Kidney (tissue), 14 donors: ENCODE data around the gene THPO. TPM values are rescaled to one million over a fixed set of nuclear protein-coding genes. Genes with fewer than 3 reads are reported as not detected.

Source experiments
- DNase-seq, 5 donors: peaks; one replicate each; pipeline ENCODE4 v3.0.0-alpha.2; 2013 to 2020
- FAIRE-seq: peaks from 2 replicates; lab custom pipeline; 2012; peaks lifted over from hg19 to GRCh38; lab: Jason Lieb, UNC
- H3K27ac ChIP-seq, 2 donors: one replicate each; pipeline ENCODE4 v1.7.0; 2013; ENCODE audit warnings: low read depth in 2 of 2, low read length in 2 of 2, inconsistent platforms in 1 of 2
- H3K27me3 ChIP-seq: one replicate; pipeline ENCODE4 v1.7.1; 2013; ENCODE audit warnings: low read length, inconsistent platforms; ENCODE audit not compliant: control insufficient read depth, insufficient read depth
- H3K36me3 ChIP-seq, 3 donors: one replicate each; pipeline versions ENCODE4 v1.7.0 to v1.7.1; 2013; ENCODE audit warnings: low read length in 3 of 3, control low read depth in 1 of 3, inconsistent platforms in 1 of 3; ENCODE audit not compliant: insufficient read depth in 3 of 3, control insufficient read depth in 2 of 3
- H3K4me1 ChIP-seq, 3 donors: one replicate each; pipeline versions ENCODE4 v1.7.0 to v1.7.1; 2013; ENCODE audit warnings: low read length in 3 of 3, inconsistent platforms in 1 of 3, low read depth in 1 of 3; ENCODE audit not compliant: control insufficient read depth in 2 of 3, insufficient read depth in 2 of 3
- H3K4me3 ChIP-seq, 3 donors: one replicate each; pipeline versions ENCODE4 v1.7.0 to v1.8.1; 2013; ENCODE audit warnings: low read length in 3 of 3, control low read depth in 1 of 3, inconsistent platforms in 1 of 3
- H3K9ac ChIP-seq, 3 donors: one replicate each; pipeline versions ENCODE4 v1.7.0 to v1.7.1; 2013; ENCODE audit warnings: low read length in 3 of 3, control low read depth in 1 of 3, inconsistent platforms in 1 of 3
- H3K9me3 ChIP-seq, 3 donors: one replicate each; pipeline versions ENCODE4 v1.7.0 to v1.7.1; 2013; ENCODE audit warnings: low read length in 3 of 3, control low read depth in 1 of 3, inconsistent platforms in 1 of 3; ENCODE audit not compliant: control insufficient read depth in 2 of 3, insufficient read depth in 1 of 3
- CTCF ChIP-seq: IDR thresholded peaks from 3 replicates; pipeline ENCODE4 v1.5.1; 2012; ENCODE audit warnings: mild to moderate bottlenecking, moderate library complexity, borderline replicate concordance; ENCODE audit not compliant: insufficient read depth; ENCODE audit errors: extremely low read depth
- intact Hi-C: fragments of 100-400 bp; cut with DNase I; formaldehyde crosslinking; loops from one replicate; pipeline ENCODE4 v1.11.1; 2022
- polyA plus RNA-seq: library from polyadenylated mRNA; stranded (reverse); fragments of 350-450 nt; fragmentation: Illumina TruSeq; extraction: RNeasy Lipid Tissue Mini Kit (QIAGEN cat#74804); gene quantifications from one replicate; pipeline ENCODE4 v1.2.3, GENCODE V29; 2014; ENCODE audit warnings: low read depth, low replicate concordance; ENCODE audit not compliant: insufficient read depth
- total RNA-seq: library from RNA; stranded (reverse); fragmentation: NEBNext Ultra II Directional; extraction: Animal tissue kit (Norgen Biotek cat#: 25700); gene quantifications from one replicate; pipeline ENCODE4 v1.2.1, GENCODE V29; 2021
- donor health status: control.
- donor health status: control.
- donor health status: control.
- donor health status: control.
- donor health status: control.
- donor health status: DM: yes; HTN: yes; CAD: no.
- donor health status: Normal renal cell carcinoma (clear cell type).

THPO gene
- total and polyA plus RNA-seq, 2 donors from 2014 or later: 0.85 to 5.7 TPM

GRCh38 chr3:184328516-184328915 lies 49.5 kb downstream of the THPO start:
- DNase-seq: no peak
- Histone ChIP-seq H3K9me3 (no peaks in the 10 kb centered on the region), H3K36me3 (peaks cover 18 to 87% (median 76%) of the 10 kb centered on the region in 3 donors), H3K4me3 (no peak overlapping the region), H3K27me3 (no peaks in the 10 kb centered on the region), H3K9ac (no peak overlapping the region), H3K27ac (no peak overlapping the region), H3K4me1 (no peaks in the 10 kb centered on the region)
- TF ChIP-seq CTCF: no peak
- no peak for FAIRE-seq
- intact Hi-C loops: no loop called here

- FAIRE-seq: no peak
- intact Hi-C loops: no loop called here
- H3K36me3 ChIP-seq: peaks cover 9 to 90% (median 77%) of the 10 kb centered on the region in 3 donors
Observed at GRCh38 chr3:184327171-184327570, 50.8 kb downstream of the THPO start.

GRCh38 chr3:184325715-184326369 lies 52.2 kb downstream of the THPO start:
- no peak for FAIRE-seq
- intact Hi-C loops: no loop called here
- no peaks in the 10 kb centered on the region for H3K9me3 ChIP-seq
- DNase-seq: no peak
- H3K9ac ChIP-seq: no peak overlapping the region
- no peaks in the 10 kb centered on the region for H3K27me3 ChIP-seq
- H3K27ac ChIP-seq: no peak overlapping the region
- no peak for TF ChIP-seq CTCF
- peaks cover 5 to 90% (median 77%) of the 10 kb centered on the region in 3 donors for H3K36me3 ChIP-seq
- H3K4me1 ChIP-seq: no peaks in the 10 kb centered on the region
- H3K4me3 ChIP-seq: no peak overlapping the region

More at GRCh38 chr3:184327171-184327570, 50.8 kb downstream of the THPO start:
- Histone ChIP-seq H3K9me3 (no peaks in the 10 kb centered on the region), H3K27me3 (no peaks in the 10 kb centered on the region), H3K4me1 (no peaks in the 10 kb centered on the region), H3K4me3 (no peak overlapping the region), H3K27ac (no peak overlapping the region), H3K9ac (no peak overlapping the region)
- no peak for TF ChIP-seq CTCF
- DNase-seq: no peak
